Spleen (tissue), 7 donors: ENCODE measurements around the gene TEP1.

ENCODE experiments used
- POLR2A ChIP-seq, 3 donors: fragments of 450-650 bp; IDR thresholded peaks; one replicate each; pipeline ENCODE4 v1.5.1; 2017; ENCODE audit warnings: antibody characterized with exemption in 3 of 3, mild to moderate bottlenecking in 1 of 3
- TF ChIP-seq, protein P1 (sequence below), 11 experiments: fragments of 200-600 bp in 7 of 11; fragments of 450-650 bp in 4 of 11; sonication (generic) in 4 of 11; IDR thresholded peaks in 8 of 11; conservative IDR thresholded peaks in 3 of 11; 1 replicate in 7 of 11; 2 replicates in 4 of 11; pipeline versions ENCODE4 v1.4.0 to v1.8.0; 2016 to 2021; ENCODE audit warnings: antibody characterized with exemption in 11 of 11, inconsistent platforms in 4 of 11, mild to moderate bottlenecking in 1 of 11
- donor health status: DM: no; HTN: no; CAD: no; lungs with moderate emphysema.
- donor health status: DM: no; HTN: no; CAD: no.
- donor health status: DM: no; HTN: no; CAD: no.

DNA sequence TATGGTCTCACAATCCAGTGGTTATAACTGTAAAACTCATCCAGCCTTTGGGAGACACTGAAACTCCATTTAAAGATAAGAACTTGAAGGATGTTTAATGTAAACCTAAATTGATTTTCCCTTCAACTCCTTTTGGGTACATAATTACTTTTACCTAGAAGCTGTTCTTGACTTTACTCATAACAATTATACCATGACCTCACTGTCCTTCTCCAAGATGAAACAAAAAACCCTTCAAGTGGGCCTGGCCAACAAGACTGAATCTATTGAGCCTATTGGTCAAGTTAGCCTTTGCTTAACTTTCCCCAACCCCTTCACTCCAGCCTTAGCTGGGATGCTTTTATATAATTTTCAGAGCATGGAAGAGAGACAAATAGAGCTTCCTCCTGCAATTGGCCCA, 47.4 kb downstream of the TEP1 start:
- no peak for TF ChIP-seq POLR2A (IDR thresholded peaks at IDR 0.05)
- TF ChIP-seq, protein P1, sequence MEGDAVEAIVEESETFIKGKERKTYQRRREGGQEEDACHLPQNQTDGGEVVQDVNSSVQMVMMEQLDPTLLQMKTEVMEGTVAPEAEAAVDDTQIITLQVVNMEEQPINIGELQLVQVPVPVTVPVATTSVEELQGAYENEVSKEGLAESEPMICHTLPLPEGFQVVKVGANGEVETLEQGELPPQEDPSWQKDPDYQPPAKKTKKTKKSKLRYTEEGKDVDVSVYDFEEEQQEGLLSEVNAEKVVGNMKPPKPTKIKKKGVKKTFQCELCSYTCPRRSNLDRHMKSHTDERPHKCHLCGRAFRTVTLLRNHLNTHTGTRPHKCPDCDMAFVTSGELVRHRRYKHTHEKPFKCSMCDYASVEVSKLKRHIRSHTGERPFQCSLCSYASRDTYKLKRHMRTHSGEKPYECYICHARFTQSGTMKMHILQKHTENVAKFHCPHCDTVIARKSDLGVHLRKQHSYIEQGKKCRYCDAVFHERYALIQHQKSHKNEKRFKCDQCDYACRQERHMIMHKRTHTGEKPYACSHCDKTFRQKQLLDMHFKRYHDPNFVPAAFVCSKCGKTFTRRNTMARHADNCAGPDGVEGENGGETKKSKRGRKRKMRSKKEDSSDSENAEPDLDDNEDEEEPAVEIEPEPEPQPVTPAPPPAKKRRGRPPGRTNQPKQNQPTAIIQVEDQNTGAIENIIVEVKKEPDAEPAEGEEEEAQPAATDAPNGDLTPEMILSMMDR (IDR thresholded peaks at IDR 0.05 in 8 of 11, conservative IDR thresholded peaks at IDR 0.05 in 3 of 11): no peak
